Activated CD8-positive, alpha-beta memory T cell treated with anti-CD3 and anti-CD28 coated beads, Interleukin-2, amount 50 U/mL, for 1 hour (primary cell): ENCODE measurements around the gene DUSP15.

ENCODE experiments used
- DNase-seq: peaks from one replicate; pipeline ENCODE4 v3.0.0-alpha.2; 2020; ENCODE audit errors: extremely low read depth

Gene DUSP15

DNA sequence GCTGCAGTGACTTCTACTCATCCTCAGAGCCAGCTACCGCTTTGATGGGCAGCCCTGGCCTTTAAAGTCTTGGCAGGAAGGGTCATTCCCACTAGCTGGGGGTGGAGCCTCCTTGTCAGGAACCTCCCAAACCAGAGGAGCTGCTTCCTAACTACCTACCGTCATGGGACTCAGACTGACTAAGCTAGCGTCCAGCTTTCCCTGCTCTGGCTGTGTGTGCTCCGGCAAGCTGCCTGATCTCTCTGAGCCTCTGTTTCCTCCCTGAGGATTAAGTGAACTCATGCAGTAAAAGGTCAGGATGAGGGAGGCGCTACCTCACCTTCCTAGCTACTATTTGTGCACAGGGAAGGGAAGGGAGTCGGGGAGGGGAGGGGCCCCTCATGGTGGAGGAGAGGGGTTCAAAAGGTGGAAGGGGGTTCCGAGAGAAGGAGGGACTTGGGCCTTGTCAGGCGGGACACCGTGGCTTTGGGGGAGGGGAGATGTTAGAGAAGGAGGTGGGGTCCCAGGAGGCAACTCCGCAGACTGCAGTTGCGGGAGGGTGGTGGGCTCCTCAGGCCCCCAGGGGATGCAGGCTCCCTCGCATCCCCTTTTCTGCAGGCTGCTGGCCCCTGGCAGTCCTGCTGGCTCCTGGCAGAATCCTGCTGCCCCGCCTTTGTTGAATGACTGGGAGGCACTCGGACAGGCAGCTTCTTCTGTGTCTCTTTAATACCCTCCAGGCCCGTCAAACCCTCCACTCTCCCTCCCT, 9.8 kb downstream of the DUSP15 start:
- no peak for DNase-seq

DNA sequence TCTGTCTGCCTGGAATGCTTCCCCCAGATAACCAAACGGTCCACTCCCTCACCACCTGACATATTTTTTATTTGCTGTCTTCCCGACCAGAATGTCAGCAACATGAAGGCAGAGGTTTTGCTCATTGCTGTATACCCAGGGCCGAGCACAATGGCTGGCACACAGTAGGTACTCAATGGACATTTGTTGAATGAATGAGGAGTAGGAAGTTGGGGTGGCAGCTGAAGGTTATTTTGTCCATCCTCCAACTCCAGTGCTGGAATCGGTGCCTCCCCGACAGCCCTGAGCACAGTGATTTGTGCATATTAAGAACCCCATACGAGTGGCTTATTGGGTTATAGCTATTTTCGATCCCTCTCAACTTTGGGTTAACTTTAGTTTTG, 10.3 kb downstream of the DUSP15 start:
- no peak for DNase-seq

GRCh38 chr20:31859266-31859997, 10.9 kb downstream of the DUSP15 start:
- DNase-seq: no peak

GRCh38 chr20:31858760-31859083, 11.6 kb downstream of the DUSP15 start:
- DNase-seq: no peak

- DNase-seq: no peak
Measured at GRCh38 chr20:31857861-31858759, 12.2 kb downstream of the DUSP15 start.

GRCh38 chr20:31856516-31856915, 13.8 kb downstream of the DUSP15 start:
- DNase-seq: no peak

DNA sequence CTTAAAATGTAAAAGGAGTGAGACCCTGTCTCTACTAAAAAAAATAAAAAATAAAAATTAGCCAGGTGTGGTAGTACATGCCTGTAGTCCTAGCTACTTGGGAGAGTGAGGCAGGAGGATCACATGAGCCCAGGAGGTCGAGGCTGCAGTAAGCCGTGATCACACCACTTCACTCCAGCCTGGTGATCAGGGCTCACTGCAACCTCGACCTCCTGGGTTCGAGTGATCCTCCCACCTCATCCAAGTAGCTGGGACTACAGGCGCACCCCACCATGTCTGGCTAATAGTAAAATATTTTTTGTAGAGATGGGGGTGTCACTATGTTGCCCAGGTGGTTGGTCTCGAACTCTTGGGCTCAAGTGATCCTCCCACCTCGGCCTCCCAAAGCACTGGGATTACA, 16.8 kb downstream of the DUSP15 start:
- no peak for DNase-seq

DNA sequence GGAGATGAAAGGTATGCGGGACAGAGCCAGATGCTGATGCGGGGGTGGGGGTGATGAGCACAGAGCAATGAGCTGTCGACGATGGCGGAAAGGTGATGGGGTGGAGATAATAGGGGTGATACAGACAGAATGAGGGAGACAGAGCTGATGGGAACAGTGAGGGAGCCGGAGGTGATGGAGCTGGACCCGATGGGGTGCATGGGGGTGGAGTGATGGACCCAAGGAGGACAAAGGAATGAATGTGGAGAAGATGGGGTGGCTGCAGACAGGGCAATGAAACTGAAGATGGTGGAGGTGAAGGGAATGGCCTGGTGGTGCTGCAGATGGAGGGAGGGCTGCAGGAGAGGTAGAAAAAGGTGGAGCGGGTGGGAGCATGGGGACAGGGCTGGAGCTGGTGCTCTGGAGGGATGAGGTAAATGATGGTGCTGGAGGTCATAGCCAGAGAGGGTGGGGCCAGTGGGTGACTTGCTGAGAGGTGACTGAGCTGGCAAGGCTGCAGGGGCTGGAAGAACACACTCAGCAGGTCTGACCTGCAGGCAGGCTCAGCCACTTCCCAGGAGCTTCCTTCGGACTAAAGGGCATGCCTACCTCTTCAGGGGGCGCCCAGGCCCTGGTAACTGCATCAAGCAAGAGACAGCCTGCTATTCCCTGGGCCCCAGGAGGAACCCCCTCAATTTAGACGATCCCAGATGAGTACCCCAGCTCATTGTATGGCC, 18.9 kb downstream of the DUSP15 start:
- DNase-seq: no peak

GRCh38 chr20:31849306-31849930, 20.9 kb downstream of the DUSP15 start:
- DNase-seq: no peak

GRCh38 chr20:31848088-31848999, 22.0 kb downstream of the DUSP15 start:
- no peak for DNase-seq

GRCh38 chr20:31846793-31847138, 23.6 kb downstream of the DUSP15 start:
- no peak for DNase-seq

DNA sequence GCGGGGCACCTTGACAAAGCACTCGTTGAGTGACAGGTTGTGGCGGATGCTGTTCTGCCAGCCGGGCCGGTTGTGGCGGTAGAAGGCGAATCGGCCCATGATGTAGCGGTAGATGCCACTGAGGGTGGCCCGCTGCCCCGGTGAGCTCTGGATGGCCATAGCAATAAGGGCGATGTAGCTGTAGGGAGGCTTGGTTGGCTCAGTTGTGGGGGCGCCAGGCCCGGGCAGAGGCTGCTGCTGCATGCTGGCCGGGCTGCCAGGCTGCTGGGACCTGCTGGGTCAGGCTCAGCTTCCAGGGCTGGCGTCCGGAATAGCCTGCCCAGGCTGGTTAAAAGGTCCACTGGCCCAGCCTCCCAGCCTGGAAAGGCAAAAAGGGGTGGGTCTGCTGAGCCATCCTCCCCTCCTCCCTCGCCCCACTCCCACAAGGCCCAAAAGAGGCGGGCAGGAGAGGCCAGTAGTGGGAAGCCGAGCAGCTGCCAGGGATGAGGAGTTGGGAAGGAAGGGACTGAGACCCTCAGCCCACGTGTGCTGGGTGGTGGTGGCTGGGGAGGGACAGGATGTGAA, 24.9 kb downstream of the DUSP15 start, which contains the start of gene FOXS1:
TSS of gene FOXS1 (minus strand) at position 305 of the 564 bp plus-strand sequence. CDS start at position 243, 62 bp downstream.
- no peak for DNase-seq

DNA sequence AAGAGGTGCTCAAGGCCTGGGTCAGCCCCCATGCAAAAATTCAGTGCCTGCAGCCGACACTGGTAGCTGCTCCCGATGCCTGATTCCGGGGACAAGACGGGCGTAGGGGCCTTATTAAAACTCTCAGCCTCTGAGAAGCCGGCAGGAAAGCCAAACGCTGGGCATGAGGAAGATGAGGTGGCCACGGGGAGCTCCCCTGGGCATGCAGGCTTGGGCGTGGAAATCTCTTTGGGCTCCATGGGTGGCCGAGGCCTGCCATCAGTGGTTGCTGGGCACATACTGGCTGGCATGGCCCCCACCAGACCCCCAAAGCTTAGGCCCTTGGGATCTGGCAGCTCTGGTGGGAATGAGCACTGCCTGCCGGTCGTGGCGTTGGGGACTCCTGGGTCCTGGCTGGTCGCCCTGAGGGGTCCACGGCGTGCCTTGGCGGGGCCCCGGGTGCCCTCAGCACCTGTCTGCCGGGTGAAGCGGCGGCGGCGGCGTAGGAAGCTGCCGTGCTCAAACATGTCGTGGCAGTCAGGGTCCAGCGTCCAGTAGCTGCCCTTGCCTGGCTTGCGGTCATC, 25.5 kb downstream of the DUSP15 start:
- DNase-seq: no peak

DNA sequence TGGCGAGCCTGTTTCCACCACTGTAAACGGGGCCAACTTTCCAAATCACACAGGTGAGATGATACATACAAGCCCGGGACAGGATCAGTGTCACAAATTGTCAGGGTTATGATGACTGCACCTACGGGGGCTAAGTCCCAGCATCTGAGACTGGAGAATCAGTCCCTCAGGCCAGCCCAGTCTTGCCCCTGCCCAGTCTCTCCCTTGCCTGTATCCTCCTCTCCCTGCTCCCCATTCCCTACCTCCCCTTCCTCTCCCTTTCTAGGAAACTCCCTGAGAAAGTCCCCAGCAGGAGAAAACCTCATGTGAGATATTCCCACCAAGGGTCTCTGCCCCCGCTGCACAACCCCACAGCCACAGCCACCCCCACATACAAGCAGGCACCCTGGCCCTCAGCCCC, 26.4 kb downstream of the DUSP15 start:
- no peak for DNase-seq

- DNase-seq: no peak
Measured at GRCh38 chr20:31843288-31843687, 27.0 kb downstream of the DUSP15 start.

DNA sequence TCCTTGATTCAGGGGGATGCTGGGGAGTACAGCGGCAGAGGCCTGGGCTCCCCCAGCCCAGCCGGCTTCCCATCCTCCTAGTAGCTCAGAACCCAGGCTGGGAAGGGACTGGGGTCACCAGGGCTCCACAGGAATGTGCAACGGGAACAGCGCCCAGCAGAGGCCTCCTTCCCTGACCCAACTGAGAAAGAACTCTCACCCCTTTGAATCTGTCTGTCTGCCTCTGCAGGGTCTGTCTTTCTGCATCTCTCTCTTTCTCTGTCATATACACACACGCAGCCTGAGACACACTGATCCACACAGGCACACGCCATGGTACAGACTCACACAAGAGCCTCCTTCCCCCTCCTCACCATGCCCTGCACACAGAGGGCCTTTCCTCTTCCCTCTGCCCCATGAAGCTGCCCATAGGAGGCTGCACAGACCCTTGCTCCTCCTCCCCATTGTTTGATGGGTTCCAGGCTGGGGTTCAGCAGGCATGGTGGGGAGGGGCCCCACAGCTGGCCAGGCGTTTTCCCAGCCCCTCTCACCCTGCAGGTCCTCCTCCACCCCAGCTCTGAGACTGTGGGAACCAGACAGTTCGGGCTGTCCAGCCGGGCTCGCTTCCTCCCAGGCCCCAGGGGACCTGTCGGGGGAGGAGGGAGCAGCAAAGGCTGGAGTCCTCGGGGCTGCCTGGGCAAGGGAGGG, 27.7 kb downstream of the DUSP15 start:
- DNase-seq: no peak

- DNase-seq: no peak
Measured at GRCh38 chr20:31841928-31842327, 28.4 kb downstream of the DUSP15 start.

- DNase-seq: no peak
Measured at GRCh38 chr20:31840906-31841816, 29.2 kb downstream of the DUSP15 start.
